GM12874 (cell line): Measurements from ENCODE around the gene MSANTD2.

Source experiments
- TF ChIP-seq, protein P1 (sequence below): IDR thresholded peaks from 2 replicates; pipeline ENCODE4 v1.5.1; 2011; ENCODE audit warnings: low read depth, mild to moderate bottlenecking, control low read depth, low read length, moderate library complexity; ENCODE audit not compliant: insufficient read depth

The MSANTD2 gene

DNA sequence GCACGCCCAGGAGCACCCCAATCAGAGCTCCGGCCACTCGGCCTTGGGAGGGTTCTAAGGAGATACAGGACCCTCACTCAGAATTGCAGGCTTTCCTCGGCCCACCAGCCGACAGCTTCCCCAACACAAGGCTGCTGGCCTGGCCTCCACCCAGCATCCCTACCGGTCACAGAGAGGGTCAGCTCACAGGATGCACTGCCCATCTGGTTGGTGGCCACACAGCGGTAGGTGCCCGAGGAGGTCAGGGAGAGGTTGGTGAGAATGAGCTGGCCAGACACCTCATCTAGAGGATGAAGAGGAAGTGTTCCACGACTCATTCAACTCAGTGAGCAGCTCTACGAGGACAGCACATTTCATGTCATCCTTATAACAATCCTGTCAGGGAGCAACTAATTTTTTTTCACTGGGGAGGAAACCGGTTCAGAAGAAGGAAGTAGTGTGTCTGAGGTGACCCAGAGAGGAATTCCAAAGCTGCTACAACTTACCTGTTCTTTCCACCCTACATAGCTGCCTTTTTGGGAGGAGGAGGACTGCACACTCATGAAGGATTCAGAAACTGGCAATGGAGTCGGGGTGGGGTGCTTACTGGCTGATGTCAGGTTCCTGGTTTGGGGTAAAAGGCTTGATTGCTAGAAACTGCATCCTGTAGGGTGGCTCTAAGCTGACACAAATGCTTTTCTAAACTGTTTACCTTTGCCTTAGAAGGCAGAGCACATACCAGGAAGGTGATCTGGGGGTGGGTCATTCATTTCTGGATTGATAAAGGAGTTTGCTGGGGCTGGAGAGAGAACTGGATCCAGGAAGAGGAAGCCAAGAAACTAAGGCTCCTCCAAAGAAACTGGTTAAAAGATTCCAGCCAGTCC is 51.5 kb downstream of the MSANTD2 start:
- TF ChIP-seq, protein P1, sequence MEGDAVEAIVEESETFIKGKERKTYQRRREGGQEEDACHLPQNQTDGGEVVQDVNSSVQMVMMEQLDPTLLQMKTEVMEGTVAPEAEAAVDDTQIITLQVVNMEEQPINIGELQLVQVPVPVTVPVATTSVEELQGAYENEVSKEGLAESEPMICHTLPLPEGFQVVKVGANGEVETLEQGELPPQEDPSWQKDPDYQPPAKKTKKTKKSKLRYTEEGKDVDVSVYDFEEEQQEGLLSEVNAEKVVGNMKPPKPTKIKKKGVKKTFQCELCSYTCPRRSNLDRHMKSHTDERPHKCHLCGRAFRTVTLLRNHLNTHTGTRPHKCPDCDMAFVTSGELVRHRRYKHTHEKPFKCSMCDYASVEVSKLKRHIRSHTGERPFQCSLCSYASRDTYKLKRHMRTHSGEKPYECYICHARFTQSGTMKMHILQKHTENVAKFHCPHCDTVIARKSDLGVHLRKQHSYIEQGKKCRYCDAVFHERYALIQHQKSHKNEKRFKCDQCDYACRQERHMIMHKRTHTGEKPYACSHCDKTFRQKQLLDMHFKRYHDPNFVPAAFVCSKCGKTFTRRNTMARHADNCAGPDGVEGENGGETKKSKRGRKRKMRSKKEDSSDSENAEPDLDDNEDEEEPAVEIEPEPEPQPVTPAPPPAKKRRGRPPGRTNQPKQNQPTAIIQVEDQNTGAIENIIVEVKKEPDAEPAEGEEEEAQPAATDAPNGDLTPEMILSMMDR = no peak

DNA sequence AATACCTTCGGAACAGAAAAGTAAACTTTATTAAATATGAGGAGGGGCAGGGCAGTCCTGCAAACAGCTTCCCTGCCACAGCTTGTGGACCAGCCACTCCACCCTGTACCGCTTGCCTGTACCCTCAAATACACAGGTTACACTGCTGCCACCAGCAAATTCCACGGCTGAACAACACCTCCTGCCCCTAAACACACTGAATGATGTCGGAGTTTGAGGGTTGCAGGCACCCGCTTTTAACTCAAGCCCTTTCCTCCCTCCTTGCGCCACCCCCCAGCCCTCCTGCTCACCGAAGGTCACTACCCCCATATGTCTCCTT is 52.1 kb downstream of the MSANTD2 start:
- TF ChIP-seq, protein P1 = no peak

DNA sequence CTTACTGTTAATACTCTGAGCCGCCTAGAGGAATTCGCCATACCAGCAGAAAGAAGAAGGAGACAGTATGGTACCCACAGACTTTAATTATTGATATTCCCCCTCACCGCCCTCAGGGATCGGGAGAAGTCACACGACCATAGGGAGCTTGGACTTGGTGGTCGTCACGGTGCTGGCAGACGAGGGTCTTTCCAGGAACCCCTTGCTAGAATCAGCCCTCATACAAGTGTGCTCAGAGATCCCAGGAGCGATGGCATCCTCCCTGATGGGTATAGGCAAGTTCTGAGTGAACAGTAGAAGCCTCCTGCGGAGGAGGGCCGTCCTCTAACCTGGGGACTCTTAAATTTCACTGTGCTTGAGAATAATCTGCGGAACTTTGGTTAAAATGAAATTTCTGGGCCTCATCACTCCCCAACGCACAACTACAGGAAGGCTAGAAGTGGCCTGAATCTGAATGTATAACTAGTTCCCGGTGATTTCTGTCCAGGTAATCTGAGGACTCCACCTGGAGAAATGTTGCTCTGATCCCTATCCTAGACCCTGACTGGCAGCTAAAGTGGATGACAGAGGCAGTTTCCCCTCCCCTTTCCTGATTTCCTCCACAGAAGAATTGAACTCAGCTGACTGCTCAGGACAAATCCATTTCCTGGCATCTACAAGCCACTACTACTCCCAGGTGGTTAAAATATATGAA is 52.7 kb downstream of the MSANTD2 start:
- TF ChIP-seq, protein P1 = no peak

DNA sequence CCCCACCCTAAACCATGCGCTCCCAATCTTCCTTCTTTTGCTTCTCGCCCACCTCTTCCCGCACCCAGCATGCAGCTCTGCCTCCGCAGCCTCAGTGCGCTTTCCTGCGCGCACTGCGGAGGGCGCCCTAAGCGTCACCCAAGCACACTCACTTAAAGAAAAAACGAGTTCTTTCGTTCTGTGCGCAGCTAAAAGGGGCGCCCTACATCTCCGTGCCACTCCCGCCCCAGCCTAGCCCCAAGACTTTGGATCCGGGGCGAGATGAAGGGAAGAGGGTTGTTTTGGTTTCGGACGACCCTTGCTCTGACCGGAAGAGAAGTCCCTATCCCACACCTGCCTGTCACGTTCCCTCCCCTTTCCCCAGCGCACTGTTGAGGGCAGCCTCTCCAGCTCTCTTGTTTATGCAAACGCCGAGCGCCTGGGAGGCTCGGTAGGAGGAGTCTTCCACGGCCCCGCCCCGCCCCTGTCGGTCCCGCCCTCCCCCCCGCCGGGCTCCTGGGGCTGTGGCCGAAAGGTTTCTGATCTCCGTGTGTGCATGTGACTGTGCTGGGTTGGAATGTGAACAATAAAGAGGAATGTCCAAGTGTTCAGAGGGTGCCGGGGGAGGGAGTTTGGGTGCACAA is 53.5 kb downstream of the MSANTD2 start:
- TF ChIP-seq, protein P1 = peak; percentile 85

DNA sequence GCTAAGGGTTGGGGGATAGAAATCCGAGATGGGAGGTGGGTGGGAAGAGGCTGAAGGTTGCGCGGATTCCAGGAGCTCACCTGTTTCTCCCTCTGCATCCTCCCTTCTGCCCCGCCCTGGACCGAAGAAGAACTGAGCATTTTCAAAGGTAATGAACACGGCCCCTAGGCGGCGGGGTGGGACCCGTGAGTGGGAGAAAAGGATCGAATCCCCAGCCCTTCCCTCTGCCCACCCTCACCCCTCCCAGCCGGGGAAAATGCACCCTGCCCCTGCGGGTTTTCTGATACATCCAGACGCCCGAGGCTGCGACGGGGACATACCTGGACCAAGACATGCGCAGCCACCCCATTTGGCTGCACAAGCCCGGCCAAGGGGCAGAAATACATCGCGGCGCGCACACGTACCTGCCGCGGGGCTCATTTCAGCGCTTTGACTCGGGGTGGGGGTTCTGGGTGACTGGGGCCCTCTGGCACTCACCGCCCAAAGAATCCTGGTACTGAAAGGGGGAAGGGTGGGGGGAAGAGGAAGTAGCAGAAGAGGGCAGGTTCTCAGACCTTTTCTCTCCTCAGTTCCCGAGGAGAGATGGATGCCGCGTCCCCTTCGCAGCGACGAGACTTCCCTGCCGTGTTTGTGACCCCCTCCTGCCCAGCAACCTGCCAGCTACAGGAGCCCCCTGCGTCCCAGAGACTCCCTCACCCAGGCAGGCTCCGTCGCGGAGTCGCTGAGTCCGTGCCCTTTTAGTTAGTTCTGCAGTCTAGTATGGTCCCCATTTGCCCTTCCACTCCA is 54.2 kb downstream of the MSANTD2 start:
- TF ChIP-seq, protein P1 = peak; percentile 63

DNA sequence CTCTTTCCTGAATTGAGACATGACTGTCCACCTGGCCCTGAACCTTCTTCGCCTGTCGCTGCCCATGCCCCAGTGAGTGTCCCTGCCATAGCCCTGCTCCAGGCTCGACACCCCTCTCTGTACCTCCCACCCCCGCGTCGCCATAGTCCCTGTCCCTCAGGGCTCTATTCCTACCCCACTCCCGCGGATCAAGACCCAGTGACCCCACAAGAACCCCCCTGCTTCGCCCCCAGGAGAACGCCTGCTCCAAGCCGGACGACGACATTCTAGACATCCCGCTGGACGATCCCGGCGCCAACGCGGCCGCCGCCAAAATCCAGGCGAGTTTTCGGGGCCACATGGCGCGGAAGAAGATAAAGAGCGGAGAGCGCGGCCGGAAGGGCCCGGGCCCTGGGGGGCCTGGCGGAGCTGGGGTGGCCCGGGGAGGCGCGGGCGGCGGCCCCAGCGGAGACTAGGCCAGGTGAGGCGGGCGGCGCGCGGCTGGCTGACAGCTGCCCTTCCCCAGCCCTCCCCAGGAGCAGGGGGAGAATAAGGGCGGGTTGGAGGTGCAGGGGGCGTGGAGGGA is 54.9 kb downstream of the MSANTD2 start:
- TF ChIP-seq, protein P1 = no peak
